Measurements from ENCODE around the gene PARP6.

Gene PARP6

DNA sequence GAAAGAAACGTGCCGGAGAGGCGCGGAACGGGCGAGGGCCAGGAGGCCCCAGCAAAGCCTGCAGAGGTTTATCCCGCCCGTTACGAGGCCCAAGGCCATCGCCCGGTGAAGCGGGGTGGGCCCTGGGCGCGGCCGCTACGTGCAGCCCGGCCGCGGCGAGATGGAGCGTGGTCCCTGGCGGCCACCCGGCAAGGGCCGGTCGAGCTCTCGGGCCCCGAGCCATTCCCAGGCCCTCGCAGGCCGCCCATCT is 42.5 kb downstream of the PARP6 start:
- DNase-seq = no peak

DNA sequence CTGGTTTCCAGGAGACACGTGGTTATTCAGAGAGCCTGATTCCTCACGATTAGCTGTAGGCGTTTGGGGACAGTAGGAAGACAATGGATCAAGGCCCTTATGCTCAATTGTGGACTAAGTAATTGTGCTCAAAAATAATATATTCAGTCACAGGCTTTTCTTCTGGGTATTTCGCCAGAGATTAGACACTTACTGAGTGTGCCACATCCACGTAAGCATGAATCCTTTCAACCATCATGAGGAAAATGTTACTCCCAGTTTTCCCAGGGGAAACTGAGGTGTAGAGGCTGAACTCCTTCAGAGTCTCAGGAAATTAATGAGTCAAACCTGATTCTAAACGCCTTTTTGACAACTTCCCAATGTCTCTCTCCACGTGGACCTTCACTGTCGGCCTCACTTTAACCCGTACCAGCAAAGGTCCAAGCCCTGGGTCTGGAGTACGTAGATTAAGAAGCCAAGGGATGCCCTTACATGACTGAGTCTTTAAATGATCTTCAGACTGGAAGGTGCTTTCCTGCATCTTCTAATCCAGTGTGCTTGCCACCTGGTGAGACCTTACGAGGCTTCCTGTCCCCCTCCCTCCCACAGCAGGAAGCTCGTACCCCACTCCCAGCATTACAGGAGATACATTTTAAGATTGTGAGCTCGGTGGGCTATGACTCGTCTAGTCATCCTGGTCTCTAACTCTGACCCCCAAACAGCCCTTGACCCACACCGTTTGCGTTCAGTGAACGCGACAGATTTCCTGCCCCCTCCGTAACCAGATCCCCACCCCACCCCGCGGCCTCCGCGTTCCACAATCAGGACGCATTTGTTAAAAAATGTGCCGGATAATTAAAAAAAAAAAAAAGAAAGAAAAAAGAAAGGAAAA is 43.0 kb downstream of the PARP6 start:
- no peak for DNase-seq

- DNase-seq = no peak
Observed at GRCh38 chr15:72227720-72228119, 44.6 kb downstream of the PARP6 start.

DNA sequence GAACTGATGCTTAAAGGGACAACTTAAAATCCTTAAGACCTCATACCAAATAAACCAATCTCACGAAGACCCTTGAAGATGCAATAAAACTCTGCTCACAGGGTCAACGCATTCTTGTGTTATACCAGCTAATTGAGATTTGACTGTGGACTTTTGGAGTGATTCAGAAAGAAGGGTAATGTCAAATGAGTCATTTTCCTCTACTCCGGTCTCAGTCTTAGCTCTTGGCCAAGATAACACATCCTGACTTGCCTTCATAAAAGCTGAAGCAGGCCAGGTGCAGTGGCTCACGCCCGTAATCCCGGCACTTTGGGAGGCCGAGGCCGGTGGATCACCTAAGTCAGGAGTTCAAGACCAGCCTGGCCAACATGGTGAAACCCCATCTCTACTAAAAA is 45.2 kb downstream of the PARP6 start:
- no peak for DNase-seq

- DNase-seq = no peak
Observed at GRCh38 chr15:72223278-72223677, 49.1 kb downstream of the PARP6 start.

DNA sequence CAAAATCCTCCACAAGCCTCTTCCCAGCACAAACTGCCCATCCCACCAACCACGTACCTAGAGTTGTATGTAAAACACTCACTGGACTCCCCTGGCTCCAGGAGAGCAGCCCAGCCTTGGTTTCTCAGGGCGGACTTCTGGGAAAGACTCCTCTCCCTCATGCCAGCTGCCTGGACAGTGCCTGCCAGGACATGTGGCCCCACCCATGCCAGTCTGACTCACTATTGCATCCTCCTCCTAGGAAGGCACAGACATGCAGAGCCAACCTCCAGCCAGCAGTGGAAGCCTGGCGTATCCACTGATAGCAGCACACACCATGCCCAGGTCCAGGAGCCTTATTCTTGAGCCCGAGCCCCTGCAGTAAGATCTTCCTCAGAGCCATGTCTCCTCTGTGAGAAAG is 50.0 kb downstream of the PARP6 start:
- DNase-seq = no peak

DNA sequence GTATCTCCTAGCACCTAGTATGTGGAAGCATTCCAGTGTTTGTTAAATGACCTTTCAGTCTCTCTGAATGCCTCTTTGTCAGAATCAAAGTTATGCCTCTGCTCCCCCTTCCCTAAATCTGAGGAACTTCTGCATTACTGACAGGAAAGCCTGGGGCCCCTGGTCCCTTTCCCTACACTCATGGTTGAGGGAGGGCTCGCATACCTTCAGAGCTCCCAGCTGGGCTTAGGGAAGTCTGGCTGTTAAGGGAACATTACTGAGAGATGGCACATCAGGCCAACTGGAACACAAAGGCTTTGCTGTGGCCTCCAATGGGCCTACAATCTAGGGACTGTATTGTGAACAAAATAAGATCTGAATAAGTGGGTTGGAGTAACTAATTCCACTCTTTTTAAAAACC is 51.7 kb downstream of the PARP6 start:
- DNase-seq = no peak

- no peak for DNase-seq
Observed at GRCh38 chr15:72217216-72217615, 55.1 kb downstream of the PARP6 start.

DNA sequence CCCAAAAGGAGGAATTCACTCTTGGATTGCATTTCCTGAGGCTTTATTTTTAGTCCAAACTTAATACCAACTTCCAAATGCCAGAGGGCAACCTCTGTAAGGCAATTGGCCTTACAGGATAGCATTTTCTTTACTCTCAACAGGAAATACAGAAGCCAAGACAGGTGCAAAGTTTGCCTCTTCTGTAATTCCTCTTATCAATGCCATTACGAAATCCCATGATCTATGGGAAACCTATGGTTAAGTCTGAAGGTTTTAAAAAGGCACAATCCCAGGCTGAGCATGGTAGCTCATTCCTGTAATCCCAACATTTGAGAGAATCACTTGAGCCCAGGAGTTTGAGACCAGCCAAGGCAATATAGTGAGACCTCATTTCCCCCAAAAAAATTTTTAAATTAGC is 56.3 kb downstream of the PARP6 start:
- no peak for DNase-seq

GRCh38 chr15:72207558-72208085 is 64.7 kb downstream of the PARP6 start:
- DNase-seq = no peak

GRCh38 chr15:72206677-72207000 is 65.7 kb downstream of the PARP6 start:
- no peak for DNase-seq

DNA sequence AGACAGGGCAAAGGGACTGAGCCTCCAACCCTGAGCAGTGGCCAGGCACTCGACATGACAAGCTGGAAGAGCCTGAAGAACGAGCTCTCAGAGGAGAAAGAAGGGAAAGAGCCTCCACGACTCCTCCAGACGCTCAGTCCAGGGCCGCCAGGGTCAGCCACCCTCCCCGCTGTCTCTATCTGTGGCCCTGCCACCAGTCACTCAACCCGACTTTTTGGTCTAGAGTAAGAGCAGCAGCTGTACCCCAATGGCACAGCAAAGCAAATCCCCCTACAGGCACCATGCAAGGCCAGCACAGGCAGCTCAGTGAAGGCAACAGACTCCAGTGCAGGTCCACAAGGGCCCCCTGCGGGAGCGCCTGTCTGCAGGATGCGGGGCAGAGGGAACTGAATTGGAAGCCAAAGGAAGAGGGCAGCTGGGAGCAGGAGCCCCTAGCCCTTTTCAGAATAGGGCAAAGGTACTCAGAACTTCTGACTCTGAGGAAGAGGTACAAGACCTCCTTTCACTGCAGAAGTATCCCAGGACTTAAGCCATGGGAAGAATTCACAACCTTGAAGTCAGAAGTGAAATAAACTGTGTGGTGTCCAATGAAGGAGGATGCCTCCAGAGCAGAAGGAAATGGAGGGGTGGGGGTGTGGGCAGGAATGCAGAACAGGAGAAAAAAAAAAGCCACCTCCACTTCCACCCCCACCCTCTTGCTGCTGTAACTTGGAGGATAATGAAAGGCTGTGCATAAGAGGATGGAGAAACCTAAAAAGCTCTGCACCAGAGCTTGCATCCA is 66.3 kb downstream of the PARP6 start:
- no peak for DNase-seq

- DNase-seq = no peak
Observed at GRCh38 chr15:72205273-72205672, 67.1 kb downstream of the PARP6 start.

- DNase-seq = no peak
Observed at GRCh38 chr15:72203507-72203837, 68.9 kb downstream of the PARP6 start.

GRCh38 chr15:72202801-72203506 is 69.4 kb downstream of the PARP6 start:
- no peak for DNase-seq

DNA sequence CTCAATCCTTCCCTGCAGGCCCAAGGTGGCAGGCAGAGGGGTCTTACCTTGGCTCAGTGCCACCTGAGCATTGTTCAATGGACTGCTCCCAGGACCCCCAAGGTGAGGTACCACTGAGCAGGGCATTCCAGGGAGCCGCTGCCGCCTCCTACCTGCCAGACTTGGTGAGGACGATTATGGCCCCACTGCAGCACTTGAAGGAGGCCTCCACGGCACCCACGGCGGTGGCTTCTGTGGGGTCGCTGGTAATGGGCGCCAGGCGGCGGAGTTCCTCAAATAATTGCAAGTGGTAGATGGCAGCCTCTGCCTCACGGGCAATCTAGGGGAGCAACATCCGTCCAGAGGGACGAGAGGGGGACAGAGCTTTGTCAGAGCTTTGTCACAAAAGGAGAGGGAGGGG is 70.1 kb downstream of the PARP6 start:
- DNase-seq = no peak

GRCh38 chr15:72201391-72201921 is 70.9 kb downstream of the PARP6 start:
- no peak for DNase-seq

GRCh38 chr15:72200395-72201237 is 71.7 kb downstream of the PARP6 start:
- no peak for DNase-seq

DNA sequence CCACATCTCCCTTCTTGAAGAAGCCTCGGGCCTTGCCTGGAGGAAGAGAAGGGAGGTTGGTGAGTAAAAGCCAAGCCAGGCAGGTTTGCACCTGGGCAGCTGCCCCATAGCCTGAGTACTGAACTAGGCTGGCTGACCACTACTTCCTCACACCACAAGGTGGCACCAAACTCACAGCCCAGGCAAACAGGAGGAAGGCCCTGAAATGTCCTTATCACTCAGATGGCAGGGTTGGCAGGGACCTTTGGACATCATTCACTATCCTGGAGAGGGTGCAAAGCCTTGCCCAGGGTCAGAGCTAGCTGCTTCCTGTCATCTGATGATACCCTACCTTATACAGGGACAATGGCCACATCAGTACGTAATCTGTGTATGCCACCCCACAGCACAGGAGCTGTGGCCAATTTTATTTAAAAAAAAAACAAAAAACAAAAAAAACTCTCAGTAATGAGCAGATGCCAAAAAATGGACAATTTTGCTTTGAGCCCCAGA is 72.6 kb downstream of the PARP6 start:
- peak; percentile 48 for DNase-seq

DNA sequence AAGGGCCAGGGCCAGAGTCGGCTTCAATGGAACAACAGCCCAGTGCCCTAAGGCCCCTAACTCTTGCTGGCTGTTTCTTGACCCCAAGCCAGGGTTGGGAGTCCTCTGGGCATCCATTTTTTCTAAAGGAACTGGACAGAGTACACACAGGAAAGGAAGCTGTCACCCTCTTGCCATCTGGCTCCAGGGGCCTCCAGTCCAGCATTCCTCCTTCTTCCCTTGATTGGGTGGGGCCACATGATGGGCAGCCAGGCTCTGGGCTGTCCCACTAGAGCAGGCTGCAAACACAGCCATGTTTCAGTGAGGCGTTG is 73.2 kb downstream of the PARP6 start:
- DNase-seq = no peak

GRCh38 chr15:72198356-72199204 is 73.8 kb downstream of the PARP6 start:
- DNase-seq = peak; percentile 49

Data from NCI-H1436 (cell line).